HG03565 (cell line): Measurements from ENCODE around the gene GOLGA6L7.
"Not testable (repeated sequence)": the region's sequence is repeated elsewhere in the genome, so short reads cannot be mapped to it uniquely, and the experiment has no call there.

Source experiments
- ATAC-seq: cut with Tn5 transposase; IDR thresholded peaks from one replicate; pipeline ENCODE4 v1.9.1; 2021; ENCODE audit warnings: mild to moderate bottlenecking, moderate library complexity; ENCODE audit not compliant: unreplicated experiment

The GOLGA6L7 gene

DNA sequence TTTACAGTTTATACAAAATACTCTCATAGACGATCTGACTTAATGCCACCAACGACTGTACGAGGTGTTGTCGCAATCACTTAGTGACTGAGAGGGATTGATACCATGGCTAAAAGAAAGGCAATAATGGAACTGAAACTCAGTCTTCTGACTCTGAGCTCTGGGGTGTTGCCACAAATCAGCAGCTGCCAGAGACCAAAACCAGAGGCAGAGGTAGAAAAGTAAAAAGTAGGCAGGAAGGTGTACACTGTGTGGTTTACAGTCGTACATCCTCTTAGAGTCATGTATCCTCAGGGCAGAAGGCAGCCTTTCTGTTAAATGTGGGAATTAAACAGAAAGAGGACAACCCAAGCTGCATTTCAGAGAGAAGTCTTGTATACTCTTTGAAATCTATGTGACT lies 1.2 kb downstream of the GOLGA6L7 start:
- ATAC-seq, result peak; percentile 100

DNA sequence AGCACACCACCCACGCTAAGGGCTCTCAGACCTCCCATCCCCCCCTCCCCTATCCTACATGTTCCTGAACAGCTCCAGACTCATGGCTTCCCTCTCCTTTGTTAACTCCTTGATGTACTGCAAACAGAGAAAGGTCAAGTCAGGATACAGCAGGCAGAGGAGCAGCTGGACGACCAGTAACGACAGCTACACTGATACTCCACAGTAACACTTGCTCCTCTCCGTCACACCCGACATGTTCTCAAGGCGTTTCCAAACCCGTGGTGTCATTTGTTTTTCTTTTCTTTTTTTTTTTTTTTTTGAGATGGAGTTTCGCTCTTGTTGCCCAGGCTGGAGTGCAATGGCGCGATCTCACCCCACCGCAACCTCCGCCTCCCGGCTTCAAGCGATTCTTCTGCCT lies 4.3 kb downstream of the GOLGA6L7 start:
- ATAC-seq, result not testable (repeated sequence)

DNA sequence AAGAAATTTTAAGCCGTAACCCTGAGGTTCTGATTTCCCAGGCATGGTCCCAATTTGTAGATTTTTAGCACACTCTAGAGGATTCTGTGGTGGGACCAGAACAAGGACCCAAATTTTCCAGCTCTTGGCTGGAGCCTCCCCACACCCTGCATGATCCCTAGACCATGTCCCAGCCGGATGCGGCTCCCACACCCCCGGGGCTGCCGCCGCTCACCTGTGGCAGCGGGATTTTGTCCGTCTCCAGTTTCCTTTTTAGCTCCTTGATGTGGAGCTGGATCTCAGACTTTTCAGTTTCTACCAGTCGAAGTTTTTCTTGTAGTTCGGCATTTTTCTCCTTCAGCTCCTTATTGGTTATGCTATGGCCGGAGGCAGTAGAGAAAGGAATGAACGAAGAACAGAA lies 4.9 kb downstream of the GOLGA6L7 start:
- ATAC-seq, result not testable (repeated sequence)

DNA sequence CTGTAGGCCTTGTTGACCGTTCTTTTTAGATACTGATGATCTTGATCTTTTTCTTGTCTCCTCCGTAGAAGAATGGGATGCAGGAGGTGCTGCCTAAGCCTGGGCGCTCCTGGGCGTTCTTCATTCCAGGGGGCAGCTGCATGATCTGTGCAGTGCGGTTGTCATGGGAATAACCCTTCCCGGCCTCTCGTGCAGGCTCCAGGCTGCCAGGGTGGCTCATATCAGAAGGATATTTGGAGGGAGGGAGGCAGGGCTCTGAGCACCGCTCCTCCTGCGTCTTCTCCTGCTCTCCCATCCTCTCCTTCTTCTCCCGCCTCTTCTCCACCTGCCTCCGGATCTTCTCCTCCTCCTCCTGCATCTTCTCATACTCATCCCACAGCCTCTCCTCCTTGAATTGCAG lies 6.2 kb downstream of the GOLGA6L7 start:
- ATAC-seq, result not testable (repeated sequence)

DNA sequence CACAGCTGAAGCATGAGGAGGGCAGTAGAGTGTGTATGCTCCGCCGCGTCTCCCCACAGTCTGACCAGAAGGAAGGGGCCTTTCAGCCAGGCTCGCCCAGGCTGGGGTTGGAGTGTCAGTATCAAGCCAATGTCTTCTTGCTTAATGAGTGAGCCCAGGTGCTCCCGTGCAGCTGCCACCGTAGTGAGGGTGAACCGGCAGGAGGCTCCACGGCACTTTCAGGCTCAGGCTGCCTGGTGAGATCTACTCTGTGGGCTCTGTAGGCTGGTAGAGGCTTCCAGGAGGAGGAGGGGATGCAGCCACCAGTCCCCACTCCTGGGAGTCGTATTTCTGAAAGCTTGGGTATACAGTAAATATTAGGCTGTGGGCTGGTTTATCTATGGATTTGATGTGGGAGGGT lies 8.2 kb downstream of the GOLGA6L7 start:
- not testable (repeated sequence) for ATAC-seq

DNA sequence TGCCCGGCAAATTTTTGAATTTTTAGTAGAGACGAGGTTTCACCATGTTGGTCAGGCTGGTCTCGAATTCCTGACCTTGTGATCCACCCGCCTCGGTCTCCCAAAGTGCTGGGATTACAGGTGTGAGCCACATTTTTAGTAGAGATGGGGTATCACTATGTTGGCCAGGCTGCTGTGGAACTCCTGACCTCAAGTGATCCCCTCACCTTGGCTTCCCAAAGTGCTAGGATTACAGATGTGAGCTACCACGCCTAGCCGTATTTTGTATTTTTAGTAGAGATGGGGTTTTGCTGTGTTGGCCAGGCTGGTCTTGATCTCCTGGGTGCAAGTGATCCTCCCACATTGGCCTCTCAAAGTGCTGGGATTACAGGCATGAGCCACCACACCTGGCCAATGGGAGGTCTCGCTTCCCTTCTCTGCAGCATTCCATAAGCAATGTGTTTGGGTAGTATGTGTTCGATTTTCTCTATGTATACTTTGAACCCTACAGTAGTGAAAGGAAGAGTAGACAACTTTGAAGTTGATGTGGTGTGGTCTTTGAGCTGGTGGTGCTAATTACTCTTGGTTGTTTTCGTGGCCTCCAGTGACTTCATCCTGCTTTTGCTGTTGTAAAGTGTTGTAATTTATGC lies 13.4 kb downstream of the GOLGA6L7 start:
- not testable (repeated sequence) for ATAC-seq

DNA sequence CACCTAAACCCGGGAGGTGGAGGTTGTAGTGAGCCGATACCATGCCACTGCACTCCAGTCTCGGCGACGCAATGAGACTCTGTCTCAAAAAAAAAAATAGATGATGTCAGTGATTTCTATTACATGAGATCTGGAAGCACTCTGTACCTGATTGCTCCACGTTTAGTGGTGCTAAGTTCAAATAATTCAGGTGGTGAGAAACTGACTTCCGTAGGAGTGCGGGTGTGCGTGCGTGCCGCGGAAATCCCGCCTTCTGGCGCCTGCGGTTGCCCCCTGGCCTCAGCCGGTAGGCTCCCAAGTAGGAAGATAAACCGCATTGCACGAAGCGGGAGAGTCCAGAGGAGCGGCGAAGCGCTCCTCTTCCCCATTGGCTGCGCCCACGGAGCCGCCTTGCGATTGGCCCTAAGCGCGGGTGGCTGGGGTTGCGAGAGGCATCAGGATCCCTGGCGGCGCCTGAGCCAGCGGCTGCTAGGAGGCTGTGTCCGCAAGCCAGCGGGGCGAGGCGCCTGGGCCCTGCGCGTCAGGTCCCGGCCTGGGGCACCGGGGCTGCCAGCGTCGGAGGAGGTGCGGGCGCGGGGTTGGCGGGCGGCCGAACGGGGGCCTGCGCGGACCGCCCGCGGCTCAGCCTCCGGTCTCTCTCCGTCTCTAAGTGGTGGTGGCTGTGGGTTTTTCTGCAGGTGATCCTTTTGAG lies 16.4 kb downstream of the GOLGA6L7 start:
- ATAC-seq, result not testable (repeated sequence)

DNA sequence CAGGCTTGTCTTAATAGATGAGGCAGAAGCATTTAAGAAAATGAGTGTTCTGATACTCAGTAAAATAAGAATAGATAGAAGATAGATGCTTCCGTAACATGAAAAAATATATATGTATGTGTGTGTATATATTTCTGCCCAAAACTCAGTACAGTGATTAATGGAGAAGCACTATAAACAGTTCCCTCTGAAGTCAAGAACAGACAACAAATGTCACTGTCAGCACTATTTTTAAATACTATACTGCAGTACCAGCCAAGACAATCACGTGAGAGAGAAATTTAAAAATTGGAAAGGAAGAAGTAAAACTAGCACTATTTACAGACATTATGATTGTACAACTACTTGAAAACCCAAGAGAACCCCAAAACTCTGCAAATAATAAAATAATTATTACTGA lies 27.0 kb downstream of the GOLGA6L7 start:
- not testable (repeated sequence) for ATAC-seq

DNA sequence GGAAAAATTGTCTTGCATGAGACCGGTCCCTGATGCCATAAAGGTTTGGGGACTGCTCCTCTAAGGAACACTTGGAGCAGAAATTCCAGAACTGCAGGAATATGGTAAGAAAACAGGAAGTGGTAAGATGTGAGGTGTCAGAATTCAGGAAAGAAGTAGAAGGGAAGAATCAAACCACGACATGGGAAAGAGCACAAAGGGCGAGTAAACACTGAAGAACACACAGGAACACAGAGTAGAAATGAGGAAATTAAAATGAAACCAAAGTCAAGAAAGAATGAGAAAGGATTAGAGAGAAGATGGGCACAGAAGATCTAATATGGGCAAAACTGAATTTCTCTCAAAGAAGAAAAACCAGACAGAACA lies 28.5 kb downstream of the GOLGA6L7 start:
- not testable (repeated sequence) for ATAC-seq

DNA sequence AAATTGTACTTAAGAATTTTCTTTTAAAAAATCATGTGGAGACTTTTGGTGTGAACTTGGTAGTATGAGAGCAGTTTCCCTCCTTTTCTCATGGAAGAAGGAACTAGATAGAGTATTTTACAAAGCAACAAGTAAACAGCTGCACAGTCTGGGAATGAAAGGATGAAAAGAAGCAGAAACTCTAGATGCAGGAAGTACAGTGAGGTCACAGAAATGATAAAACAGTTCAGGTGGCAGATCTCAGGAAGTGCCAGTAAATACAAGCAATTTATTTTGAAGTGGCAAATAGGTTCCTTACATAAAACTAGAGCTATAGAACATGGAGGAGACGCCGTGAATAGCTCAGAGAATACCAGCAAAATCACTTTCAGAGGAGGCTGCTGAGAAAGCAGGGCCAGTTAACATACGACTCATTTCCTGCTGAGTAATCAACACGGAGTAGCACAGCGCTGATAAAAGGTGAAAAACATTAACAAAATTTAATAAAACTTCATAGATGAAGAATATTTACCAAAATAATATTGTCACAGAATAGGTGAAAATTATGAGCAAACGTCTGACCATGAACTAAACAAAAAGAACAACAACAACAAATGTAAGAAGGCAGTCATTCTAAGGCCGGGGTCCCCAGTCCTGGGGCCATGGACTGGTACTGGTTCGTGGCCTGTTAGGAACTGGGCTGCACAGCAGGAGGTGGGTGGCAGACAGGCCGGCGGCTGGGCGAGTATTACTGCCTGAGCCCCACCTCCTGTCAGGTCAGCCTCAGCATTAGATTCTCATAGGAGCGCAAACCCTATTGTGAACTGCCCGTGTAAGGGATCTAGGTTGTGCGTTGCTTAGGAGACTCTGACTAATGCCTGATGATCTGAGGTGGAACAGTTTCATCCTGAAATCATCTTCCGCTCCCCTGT lies 29.2 kb downstream of the GOLGA6L7 start:
- ATAC-seq, result not testable (repeated sequence)

DNA sequence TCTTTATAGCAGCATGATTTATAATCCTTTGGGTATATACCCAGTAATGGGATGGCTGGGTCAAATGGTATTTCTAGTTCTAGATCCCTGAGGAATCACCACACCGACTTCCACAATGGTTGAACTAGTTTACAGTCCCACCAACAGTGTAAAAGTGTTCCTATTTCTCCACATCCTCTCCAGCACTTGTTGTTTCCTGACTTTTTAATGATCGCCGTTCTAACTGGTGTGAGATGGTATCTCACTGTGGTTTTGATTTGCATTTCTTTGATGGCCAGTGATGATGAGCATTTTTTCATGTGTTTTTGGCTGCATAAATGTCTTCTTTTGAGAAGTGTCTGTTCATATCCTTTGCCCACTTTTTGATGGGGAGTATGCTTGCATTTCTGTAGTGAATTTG lies 30.3 kb downstream of the GOLGA6L7 start:
- ATAC-seq, result not testable (repeated sequence)

DNA sequence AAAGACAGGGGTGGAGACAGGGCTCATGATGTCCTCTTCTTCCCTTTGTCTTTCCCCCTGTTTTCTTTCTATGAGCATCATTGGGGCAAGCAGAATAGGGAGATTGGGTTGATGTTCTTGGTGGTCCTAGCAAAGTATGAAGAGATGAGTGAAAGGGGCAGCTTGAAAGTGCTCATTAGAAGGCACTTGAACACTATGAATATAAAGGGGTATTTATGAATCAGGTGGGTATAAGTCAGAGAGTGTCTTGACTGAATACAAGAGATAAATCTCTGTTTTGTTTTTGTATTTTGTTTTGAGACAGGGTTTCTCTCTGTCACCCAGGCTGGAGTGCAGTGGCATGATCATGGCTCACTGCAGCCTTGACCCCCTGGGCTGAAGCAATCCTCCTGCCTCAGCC lies 34.4 kb downstream of the GOLGA6L7 start:
- not testable (repeated sequence) for ATAC-seq

DNA sequence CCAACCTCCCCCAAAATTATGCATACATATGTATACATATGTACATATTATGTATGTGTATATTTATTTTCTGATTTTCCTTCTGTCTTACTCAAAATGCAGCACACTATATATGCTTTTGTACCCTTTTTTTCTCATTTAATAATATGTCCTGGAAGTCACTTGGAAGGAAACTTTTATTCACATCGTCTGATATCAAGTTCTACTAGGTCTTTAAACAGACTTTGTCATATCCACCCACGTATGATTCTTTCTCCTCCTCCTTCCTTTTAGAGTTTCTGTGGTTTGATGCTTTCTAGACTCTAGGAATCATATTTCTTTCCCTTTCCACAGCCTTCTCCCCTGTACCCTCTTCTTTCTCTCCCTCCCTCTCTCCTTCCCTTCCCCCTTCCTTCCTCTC lies 35.1 kb downstream of the GOLGA6L7 start:
- ATAC-seq, result not testable (repeated sequence)

DNA sequence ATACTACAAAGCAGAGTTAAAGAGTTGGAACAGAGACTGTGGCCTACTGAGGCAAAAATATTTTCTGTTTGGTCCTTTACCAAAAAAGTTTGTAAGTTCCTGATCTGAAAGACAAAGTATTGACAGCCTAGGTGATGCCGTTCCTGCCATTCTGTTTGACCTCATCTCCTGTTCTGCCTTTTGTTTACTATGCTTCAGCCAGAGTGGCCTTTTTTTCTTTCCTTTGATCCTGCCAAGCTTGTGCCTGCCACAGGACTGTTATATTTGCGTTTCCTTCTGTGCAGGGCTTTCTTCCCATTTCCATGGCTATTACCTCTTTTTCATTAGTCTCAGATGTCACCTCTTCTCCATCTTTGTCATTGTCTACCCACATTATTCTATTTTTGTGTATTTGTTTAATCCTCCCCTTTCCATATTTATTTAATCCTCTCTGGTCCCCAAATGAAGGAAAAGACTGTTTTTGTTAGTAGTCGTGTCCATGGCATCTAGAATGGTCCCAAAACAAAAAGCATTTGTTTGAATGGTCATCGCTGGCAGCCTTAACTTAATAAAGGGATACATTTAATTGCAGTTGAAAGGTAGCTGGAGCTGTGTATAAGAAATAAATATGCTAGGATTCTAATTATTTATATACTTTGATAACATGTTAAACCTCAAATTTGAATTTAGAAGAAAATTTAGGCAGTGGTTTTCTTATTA lies 36.4 kb downstream of the GOLGA6L7 start:
- not testable (repeated sequence) for ATAC-seq

DNA sequence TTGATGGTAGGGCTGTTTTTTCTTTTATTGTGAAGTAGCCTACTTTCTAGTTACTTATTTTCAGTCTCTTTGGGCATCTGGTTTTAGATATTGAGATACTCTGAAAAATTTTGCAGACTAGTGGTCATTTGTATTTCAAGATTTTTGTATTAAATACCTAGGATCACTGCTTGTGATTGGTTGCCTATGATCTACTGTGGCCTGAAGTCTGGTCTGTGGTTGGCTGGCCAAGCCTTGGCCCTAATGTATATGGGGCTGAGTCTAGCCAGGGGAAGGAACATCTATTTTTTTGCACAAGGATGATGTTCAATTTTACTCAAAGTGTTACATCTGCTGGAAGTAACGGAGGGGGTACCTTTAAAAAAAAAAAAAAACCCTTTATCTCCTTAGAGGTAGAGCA lies 38.0 kb downstream of the GOLGA6L7 start:
- ATAC-seq, result not testable (repeated sequence)

DNA sequence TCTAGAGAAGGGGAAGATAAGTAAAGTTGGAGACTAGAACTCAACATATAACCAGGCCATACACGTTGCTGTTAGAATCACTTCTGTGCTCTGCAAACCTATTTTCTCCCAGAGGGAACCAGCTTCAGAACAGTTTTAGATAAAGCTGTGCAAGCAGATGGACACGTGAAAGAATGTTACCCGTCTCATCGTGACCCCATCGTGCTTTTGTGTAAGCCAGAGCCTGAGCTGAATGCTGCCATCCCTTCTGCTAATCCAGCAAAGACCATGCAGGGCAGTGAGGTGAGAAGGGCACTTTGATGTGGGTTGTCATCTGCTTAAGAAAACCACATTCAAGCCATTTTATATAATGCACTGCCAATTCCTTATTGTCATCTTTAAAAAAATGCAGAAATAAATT lies 40.3 kb downstream of the GOLGA6L7 start:
- not testable (repeated sequence) for ATAC-seq

DNA sequence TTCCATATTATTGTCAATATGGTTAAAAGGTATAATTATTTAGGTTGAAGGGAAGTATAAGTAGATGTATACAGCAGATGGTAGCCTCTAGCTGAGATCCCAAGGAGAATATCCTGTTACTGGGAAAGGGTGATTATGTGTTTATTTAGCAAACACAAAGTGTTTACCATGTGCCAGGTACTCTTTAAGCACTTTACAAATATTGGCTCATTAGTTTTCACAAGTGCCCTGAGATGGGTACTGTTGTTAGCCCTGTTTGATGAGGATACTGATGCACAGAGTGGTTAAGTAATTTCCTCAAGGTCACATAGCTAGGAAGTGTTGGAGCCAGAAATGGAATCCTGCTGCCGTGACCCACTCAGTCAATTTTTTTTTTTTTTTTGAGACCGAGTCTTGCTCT lies 48.1 kb downstream of the GOLGA6L7 start:
- not testable (repeated sequence) for ATAC-seq

DNA sequence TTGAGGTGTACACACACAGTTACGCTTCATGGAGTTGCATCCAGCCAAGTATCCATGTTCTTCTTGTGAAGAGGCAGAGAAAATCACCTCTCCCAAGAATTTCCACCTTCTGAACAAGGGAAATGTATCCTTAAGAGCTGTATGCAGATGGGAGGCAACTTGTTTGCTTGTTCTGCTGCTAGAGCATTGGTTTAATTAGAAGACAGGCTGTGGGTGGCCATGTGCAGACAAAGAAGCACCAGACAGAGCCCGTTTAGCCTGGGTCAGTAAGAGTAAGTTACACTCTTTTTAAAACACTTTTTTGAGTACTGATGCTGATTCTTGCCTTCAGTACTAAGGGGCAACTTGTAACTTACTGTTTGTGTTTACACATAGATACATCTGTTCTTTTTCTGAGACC lies 50.2 kb downstream of the GOLGA6L7 start:
- ATAC-seq, result not testable (repeated sequence)

DNA sequence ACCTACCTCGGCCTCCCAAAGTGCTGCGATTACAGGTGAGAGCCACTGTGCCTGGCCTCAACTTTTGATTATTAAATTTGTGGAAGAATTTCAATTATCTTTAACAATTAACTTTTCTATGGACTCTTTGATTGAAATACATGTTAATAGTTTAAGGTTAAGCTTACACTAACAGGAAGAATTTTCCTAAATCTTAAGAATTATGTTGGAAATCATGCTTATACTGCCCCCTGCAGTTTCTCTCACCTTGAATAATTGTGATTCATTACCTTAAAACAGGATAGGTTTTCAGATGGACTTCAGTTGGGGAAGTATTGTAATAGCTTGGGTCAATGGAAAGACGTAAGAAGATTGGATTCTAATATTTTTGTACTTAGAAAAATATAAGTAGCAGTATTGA lies 54.2 kb downstream of the GOLGA6L7 start:
- not testable (repeated sequence) for ATAC-seq
